Neural cell (in vitro differentiated cells): ENCODE data around the gene PAX3.

ENCODE experiments used
- CTCF ChIP-seq: fragments of 450-650 bp; IDR thresholded peaks from 2 replicates; pipeline ENCODE4 v1.5.1; 2014; ENCODE audit warnings: antibody characterized with exemption, mild to moderate bottlenecking, moderate library complexity; ENCODE audit not compliant: poor library complexity, severe bottlenecking
- EZH2 ChIP-seq: fragments of 200-600, 300-800 bp; shearing (Covaris generic), sonication (generic); IDR thresholded peaks from 2 replicates; pipeline ENCODE4 v1.6.1; 2014; ENCODE audit warnings: antibody characterized with exemption, low read length, borderline replicate concordance, mild to moderate bottlenecking; ENCODE audit not compliant: insufficient read depth, poor library complexity, severe bottlenecking

- TF ChIP-seq EZH2 (no peak), CTCF (no peak)
These were observed 15.0 kb upstream of the PAX3 start for GRCh38 chr2:222313816-222314215.
